ENCODE measurements around the gene REST.
"Not testable (repeated sequence)": the region's sequence is repeated elsewhere in the genome, so short reads cannot be mapped to it uniquely, and the experiment has no call there.

REST gene

GRCh38 chr4:56907489-56908205, at the start of gene REST:
REST (plus strand) TSS chr4:56907900; CDS start chr4:56910639, 2,739 bp downstream.
- DNase-seq, result no peak

DNA sequence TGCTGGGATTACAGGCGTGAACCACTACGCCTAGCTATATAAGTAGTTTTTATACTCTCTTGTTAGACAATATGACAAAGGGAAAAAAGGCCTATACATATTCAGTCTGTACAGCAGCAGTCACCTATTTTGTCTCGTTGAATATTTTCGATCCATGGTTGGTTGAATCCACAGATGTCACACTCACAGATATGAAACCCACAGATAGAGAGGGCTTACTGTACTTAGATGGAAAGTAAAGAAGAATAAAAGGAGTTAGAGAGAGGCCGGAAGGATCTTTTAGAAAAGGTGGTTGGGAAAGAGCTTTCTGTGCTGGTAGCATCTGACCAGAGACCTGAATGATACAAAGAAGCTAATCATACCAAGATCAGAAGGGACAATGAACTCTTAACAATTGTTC, 47.9 kb upstream of the REST start:
- DNase-seq, result no peak

DNA sequence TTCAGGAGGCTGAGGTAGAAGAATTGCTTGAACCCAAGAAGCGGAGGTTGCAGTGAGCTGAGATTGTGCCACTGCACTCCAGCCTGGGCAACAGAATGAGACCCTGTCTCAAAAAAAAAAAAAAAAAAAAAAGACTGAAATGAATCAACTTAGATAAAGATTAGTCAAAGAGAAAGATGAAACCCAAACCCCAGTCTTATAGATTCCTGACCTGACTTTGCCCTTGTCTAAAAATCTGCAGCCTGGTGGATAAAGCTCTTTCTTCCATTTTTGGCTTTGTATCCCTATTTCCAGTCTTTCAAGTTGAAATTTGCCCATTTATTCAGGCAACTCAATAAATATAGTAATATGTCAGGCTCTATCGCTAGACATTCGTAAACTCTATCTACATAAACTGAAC, 46.9 kb upstream of the REST start:
- no peak for DNase-seq

DNA sequence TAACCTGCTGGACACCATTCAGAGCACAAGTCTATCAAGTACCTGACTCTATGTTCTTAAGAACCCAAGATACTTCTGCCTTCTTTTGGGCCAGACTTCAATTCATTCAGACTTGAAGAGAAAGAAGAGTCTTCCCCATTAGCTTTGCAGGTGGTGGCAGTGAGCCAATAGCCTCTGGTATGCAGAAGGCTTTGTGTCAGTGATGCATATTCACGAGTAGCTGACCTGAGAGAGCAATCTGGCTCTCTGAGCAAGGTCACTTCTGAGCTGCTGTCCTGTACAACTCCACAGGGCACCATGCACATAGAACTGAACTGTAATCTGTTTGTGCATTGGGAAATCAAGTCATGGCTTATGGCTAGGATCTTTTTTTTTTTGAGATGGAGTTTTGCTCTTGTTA, 46.3 kb upstream of the REST start:
- no peak for DNase-seq

DNA sequence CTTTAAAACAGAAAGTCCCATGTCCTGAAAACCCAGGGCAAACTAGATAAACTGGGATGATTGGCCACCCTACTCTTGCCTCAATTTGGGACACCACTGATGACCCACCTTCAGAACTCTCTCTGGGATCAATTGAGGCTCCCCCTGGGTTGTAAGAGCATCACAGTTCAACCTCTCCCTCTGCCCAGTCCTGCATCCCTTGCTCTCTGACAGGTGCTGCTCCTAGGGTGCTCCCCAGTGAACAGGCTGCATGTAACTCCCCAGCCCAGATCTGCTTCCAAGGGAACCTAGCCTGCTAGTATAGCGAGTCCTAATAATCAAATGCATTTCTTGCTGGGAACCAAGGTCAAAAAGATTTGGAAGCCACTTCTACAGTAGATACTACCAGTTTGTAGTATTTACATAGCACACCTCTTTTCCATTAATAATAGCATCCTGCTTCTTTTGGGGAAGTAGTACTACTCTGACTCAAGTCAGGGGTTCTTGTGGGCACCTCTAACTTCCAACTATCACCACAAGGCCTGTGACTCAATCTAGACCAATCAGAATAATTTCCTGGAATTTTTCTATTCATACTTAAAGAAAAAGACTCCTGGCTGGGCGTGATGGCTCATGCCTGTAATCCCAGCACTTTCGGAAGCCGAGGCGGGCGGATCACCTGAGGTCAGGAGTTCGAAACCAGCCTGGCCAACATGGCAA, 44.1 kb upstream of the REST start:
- DNase-seq, result no peak

- DNase-seq, result peak; percentile 58
Measured at GRCh38 chr4:56870946-56871345, 36.8 kb upstream of the REST start.

GRCh38 chr4:56871371-56871866, 36.3 kb upstream of the REST start:
- DNase-seq, result peak; percentile 74

GRCh38 chr4:56874166-56874565, 33.5 kb upstream of the REST start:
- no peak for DNase-seq

- DNase-seq, result no peak
Measured at GRCh38 chr4:56874923-56875322, 32.8 kb upstream of the REST start.

- no peak for DNase-seq
Measured at GRCh38 chr4:56876264-56876663, 31.4 kb upstream of the REST start.

DNA sequence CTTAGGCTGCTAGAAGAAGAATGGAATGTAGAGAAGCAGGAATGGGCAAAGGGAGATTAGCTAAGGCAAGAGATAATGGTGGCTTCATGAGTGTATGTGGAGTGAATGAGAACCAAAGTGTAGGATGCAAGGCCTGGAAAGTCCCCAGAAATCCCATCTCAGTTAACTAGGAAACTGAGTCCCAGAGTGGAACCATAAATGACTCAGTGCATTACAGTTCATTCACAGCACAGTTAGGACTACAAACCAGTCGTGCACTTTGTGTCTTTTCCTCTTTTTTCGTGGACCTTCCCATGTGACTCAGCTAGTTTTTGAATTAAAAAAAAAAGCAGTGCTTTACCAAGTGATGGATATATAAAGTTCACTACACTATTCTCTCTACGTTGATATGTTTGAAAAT, 27.7 kb upstream of the REST start:
- DNase-seq, result no peak

GRCh38 chr4:56880572-56880971, 27.1 kb upstream of the REST start:
- DNase-seq, result no peak

- DNase-seq, result not testable (repeated sequence)
Measured at GRCh38 chr4:56884511-56884910, 23.2 kb upstream of the REST start.

GRCh38 chr4:56892691-56893090, 15.0 kb upstream of the REST start:
- DNase-seq, result no peak

DNA sequence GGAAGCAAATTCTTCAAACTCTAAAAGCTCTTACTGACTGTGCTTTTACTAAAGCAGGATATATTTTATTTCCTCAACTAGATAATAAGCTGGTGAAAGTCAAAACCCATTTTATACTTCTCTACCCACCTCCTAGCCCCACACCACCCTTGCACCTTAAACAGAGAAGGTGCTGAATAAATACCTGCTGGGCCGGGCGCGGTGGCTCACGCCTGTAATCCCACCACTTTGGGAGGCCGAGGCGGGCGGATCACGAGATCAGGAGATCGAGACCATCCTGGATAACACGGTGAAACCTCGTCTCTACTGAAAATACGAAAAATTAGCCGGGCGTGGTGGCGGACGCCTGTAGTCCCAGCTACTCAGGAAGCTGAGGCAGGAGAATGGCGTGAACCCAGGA, 9.9 kb upstream of the REST start:
- DNase-seq, result not testable (repeated sequence)

DNA sequence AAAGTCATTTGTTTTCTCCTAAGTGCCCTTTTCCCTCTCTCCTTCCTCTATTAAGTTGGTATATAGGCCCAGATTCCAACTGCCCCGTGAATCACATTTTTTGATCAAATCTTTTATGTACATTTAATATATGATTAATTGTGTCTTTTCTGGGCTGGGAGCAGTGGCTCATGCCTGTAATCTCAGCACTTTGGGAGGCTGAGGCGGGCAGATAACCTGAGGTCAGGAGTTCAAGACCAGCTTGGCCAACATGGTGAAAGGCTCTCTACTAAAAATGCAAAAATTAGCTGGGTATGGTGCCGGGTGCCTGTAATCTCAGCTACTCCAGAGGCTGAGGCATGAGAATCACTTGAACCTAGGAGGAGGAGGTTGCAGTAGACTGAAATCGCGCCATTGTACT, 7.5 kb upstream of the REST start:
- not testable (repeated sequence) for DNase-seq

- DNase-seq, result no peak
Measured at GRCh38 chr4:56902703-56903102, 5.0 kb upstream of the REST start.

DNA sequence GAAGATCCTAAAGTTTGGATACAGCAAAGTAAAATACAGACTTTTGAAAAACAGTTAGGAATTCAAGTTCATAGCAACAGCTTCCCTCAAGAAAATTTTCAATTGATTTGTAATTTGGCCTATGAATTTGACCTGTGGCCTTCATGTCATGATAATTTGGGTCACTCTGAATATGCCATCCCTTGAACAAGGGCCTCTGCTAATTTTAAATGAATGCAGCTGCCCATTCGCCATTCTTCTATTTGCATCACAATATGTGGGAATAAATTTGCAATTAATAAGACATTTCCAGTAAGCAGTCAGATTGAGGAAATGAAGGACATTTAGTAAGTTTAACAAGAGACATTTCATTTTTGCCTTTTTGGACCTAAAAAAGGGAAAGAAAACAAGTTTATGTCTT, 1.9 kb upstream of the REST start:
- DNase-seq, result no peak

- DNase-seq, result no peak
Measured at GRCh38 chr4:56906489-56907393, 959 bp upstream of the REST start.

DNA sequence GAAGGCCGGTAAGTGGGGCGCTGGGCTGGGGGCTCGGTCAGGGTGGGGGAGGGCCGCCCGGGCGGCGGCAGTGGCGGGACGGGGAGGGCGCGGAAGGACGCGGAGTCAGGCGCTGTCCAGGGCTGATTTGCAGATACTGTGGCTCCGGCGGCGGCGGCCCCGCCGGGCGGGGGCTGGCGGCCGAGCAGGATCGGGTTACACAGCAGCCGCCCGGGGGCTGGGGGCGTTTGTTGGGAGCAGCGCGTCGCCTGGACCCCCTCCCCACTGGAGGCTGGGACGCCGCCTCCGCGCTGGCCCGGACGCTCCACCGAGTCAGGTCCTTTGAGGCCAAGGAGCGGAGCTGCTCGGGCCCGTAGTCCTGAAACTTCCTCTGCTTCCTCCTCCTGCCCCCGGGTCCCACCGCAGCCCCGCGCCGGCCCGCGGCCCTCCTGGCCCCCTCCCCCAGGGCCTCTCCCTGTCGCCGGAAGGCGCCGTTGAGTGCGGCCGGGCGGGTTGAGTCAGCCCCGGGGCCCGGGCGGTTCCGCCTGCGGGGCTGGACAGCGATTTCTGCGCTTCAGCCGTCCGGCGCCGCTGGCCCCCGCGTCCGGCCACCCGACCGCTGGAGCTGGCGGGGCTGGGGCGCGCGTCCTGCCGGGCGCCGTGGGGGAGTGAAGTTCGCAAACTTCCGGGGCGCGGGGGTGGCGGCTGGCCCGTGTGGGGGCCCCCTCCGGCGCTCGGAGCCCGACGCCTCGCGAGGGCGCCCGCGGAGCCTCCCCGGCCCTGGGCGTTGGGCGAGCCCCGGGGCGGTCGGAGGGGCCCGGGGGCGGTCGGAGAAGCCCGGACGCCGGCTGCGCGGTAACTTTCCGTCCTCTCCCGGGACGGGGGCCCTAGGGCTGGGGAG, 746 bp downstream of the REST start:
- no peak for DNase-seq

GRCh38 chr4:56909086-56909894, 1.6 kb downstream of the REST start:
- DNase-seq, result no peak

Measured in NCI-H1092 (cell line).